Measurements from ENCODE around the gene GBP5. TPM values are rescaled to one million over a fixed set of nuclear protein-coding genes. Genes with fewer than 3 reads are reported as not detected.

GBP5 gene
- total RNA-seq, 6 experiments from 2014 or later = 0.10 to 0.34 TPM; not detected in 4

GRCh38 chr1:89271341-89272015 is 1.2 kb downstream of the GBP5 start:
- peaks cover 8% of the 10 kb centered on the region for H3K9me3 Mint-ChIP-seq
- DNase-seq = peak; percentile 12
- H3K4me1 Mint-ChIP-seq (ENCODE audit: low read depth) = no peaks in the 10 kb centered on the region
- TF ChIP-seq CTCF (IDR thresholded peaks at IDR 0.05) = no peak
- H3K27ac Mint-ChIP-seq = no peak overlapping the region
- no peak overlapping the region for H3K4me3 Mint-ChIP-seq
- H3K27me3 Mint-ChIP-seq (ENCODE audit: insufficient read depth) = no peaks in the 10 kb centered on the region
- H3K36me3 Mint-ChIP-seq (ENCODE audit: low read depth) = no peaks in the 10 kb centered on the region; the same call in 1 of the 2 replicates

GRCh38 chr1:89270423-89270822 is 2.2 kb downstream of the GBP5 start:
- Mint-ChIP-seq H3K4me3 (no peak overlapping the region), H3K9me3 (peaks cover 8% of the 10 kb centered on the region)
- no peak for DNase-seq

GRCh38 chr1:89269277-89269676 is 3.4 kb downstream of the GBP5 start:
- Mint-ChIP-seq H3K36me3 (ENCODE audit: low read depth) (no peaks in the 10 kb centered on the region; the same call in 1 of the 2 replicates), H3K9me3 (peaks cover 11% of the 10 kb centered on the region), H3K27me3 (ENCODE audit: insufficient read depth) (no peaks in the 10 kb centered on the region), H3K4me3 (no peak overlapping the region), H3K27ac (no peak overlapping the region), H3K4me1 (ENCODE audit: low read depth) (no peaks in the 10 kb centered on the region)
- no peak for DNase-seq
- no peak for TF ChIP-seq CTCF (IDR thresholded peaks at IDR 0.05)

More at GRCh38 chr1:89270423-89270822, 2.2 kb downstream of the GBP5 start:
- H3K36me3 Mint-ChIP-seq (ENCODE audit: low read depth) = no peaks in the 10 kb centered on the region; the same call in 1 of the 2 replicates
- no peaks in the 10 kb centered on the region for H3K4me1 Mint-ChIP-seq (ENCODE audit: low read depth)
- no peak for TF ChIP-seq CTCF (IDR thresholded peaks at IDR 0.05)
- H3K27ac Mint-ChIP-seq = no peak overlapping the region
- H3K27me3 Mint-ChIP-seq (ENCODE audit: insufficient read depth) = no peaks in the 10 kb centered on the region

- peaks cover 8% of the 10 kb centered on the region; the same call in 1 of the 2 replicates for H3K9me3 Mint-ChIP-seq
- peak; percentile 21 for DNase-seq
- no peaks in the 10 kb centered on the region for H3K4me1 Mint-ChIP-seq (ENCODE audit: low read depth)
- no peak overlapping the region for H3K27ac Mint-ChIP-seq
- no peak for TF ChIP-seq CTCF (IDR thresholded peaks at IDR 0.05)
- H3K27me3 Mint-ChIP-seq (ENCODE audit: insufficient read depth) = no peaks in the 10 kb centered on the region; the same call in 1 of the 2 replicates
- no peak overlapping the region for H3K4me3 Mint-ChIP-seq
- H3K36me3 Mint-ChIP-seq (ENCODE audit: low read depth) = no peaks in the 10 kb centered on the region
Measured at GRCh38 chr1:89262643-89263042, 10.0 kb downstream of the GBP5 start.

GRCh38 chr1:89261926-89262515 is 10.6 kb downstream of the GBP5 start:
- DNase-seq = no peak
- H3K4me3 Mint-ChIP-seq = no peak overlapping the region
- H3K36me3 Mint-ChIP-seq (ENCODE audit: low read depth) = no peaks in the 10 kb centered on the region
- no peaks in the 10 kb centered on the region for H3K4me1 Mint-ChIP-seq (ENCODE audit: low read depth)
- no peaks in the 10 kb centered on the region; the same call in 1 of the 2 replicates for H3K27me3 Mint-ChIP-seq (ENCODE audit: insufficient read depth)
- TF ChIP-seq CTCF (IDR thresholded peaks at IDR 0.05) = no peak
- H3K27ac Mint-ChIP-seq = no peak overlapping the region
- H3K9me3 Mint-ChIP-seq = peaks cover 8% of the 10 kb centered on the region; the same call in 1 of the 2 replicates

Data from HFFc6 (cell line).